Suppressor macrophage treated with lipopolysaccharide for 4 hours (primary cell): ENCODE results near the gene CDC45.
"Not testable (repeated sequence)": the region's sequence is repeated elsewhere in the genome, so short reads cannot be mapped to it uniquely, and the experiment has no call there.

Experiments used
- DNase-seq: peaks from one replicate; pipeline ENCODE4 v3.0.0-alpha.2; 2020

The CDC45 gene

GRCh38 chr22:19517171-19517500, 37.4 kb downstream of the CDC45 start:
- DNase-seq, result no peak

DNA sequence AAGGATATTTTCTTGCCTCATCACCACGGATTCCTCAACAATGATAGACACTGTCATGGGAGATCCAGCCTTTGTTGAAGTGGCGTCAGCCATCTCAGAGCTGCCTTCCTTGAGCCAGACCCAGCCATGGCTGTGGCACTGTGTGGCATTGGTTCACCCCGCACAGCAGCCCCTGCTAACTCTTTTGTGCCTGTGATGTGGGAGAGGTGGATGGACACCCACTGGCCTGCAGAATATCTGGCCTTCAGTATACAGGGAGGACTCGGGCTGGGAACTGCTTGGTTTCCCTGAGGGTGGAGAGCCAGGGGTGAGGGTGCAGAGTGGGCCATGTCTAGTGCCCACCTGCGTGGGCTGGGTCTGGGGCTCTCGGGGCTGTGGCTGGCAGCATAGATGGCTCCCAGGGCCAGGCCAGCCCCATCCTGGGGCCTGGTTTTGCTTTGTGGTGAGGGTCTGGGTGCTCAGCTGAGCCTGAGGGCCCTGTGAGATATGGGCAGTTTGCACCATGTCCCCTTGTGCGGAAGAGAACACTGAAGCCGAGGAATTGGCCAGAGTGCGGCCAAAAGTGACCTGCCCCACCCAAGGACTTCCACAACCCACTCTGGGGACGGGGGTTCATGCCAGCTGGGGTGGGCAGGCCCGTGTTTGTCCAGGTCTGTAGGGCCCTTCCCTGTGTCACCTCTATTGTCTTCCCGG, 38.3 kb downstream of the CDC45 start:
- DNase-seq, result no peak

DNA sequence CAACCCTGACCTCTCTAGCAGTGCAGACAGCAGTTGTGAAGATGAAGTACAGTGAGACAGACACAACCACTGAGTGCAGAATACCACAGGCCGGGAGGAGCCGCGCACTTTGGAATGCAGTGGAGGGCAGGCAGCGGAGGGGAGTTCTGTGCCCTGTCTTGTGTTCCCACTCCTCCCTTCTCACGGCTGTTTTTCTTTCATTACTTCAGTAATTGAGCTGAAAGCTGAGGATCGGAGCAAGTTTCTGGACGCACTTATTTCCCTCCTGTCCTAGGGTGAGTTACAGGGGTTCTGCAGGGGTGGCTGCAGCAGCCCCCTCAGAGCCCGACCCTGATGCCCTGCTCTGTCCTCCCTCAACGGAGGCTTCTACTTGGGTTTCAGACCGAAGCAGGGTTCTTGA, 38.9 kb downstream of the CDC45 start:
- DNase-seq, result no peak

- no peak for DNase-seq
Measured at GRCh38 chr22:19519041-19519926, 39.6 kb downstream of the CDC45 start.

- no peak for DNase-seq
Measured at GRCh38 chr22:19520007-19520406, 40.3 kb downstream of the CDC45 start.

GRCh38 chr22:19520566-19521305, 41.0 kb downstream of the CDC45 start:
- no peak for DNase-seq

DNA sequence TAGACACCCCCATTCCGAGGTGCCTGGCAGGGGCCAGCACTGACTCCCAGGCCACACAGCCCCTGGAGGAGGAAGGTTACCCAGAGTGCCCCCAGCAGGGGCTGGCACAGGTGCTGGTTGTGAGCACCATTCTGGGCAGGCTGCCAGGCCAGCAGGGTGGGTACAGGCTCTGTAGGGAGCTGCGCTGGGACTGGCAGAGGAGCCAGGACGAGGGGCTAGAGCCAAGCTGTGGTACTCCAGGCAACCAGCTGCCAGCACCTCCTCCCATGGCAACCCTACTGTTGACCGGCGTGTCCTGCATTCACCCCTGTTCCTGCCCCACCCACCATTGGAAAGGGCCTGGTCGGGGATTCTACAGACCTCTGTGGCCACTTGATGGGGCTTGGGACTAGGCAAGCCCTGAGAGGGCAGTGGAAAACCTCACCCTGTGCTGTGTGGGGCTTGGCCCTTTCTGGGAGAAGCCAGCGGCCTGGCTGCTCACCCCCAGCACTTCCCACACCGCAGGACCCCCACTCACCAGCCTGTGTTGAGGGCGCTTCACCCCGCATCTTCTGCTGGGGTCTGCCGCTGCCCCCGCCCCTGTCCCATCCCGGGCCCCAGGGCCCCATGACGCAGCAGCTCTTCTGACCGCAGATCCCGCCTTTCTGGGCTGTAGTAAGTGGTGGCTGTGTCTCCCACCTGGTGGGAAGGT, 42.6 kb downstream of the CDC45 start:
- DNase-seq, result no peak

DNA sequence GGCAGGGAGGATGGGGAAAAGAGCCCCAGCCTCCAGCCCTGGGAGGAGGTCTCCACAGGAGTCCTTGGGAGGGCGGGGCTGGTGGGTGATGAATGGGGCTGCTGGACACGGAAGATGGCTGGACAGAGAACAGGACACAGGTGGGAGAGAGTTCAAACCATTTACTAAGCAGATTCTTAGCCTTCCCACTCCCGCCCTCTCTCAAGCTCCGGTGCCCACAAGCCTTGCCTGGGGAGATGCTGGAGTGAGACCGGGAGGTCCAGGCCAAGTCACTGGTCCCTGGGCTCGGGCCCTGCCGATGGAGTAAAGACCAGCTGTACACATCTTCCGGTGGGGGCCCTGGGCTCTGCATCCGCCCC, 43.1 kb downstream of the CDC45 start:
- no peak for DNase-seq

DNA sequence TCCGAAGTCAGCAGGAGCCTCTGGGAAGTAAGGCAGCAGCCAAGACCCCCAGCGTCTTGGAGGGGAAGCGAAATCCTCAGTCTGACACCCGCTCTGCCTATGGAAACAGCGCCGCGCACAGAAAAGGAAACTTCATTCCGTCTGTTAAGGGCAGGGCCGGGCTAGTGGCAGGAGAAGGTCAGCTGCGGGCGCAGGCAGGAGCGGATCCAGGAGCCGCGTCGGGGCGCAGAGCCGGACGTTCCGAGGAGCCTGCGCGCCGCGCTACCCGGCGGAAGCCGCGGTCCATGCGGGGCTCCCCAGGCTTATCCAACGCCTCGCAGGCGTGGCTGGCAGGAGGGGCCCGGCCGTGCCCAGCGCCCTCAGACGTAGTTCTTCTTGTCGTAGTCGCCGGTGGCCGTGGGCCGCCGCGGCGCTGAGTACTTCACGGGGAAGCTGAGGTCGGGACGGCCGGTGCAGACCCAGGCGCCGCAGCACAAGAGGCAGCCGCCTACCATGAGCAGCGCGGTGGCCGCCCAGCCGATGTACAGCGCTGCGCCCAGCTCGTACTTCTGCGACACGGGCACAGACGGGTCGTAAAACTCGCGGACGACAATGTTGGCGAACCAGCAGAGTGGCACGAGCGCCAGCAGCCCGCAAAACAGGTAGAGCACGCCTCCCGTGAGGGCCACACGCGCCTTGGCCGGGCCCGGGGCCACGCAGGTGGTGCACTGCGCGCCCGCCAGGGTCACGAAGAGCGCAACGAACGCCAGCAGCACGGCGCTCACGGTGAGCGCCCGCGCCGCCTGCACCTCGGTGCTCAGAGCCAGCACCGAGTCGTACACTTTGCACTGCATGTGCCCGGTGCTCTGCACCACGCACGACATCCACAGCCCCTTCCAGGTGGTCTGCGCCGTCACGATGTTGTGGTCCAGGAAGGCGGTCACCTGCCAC, 43.8 kb downstream of the CDC45 start:
- DNase-seq, result peak; percentile 40

- no peak for DNase-seq
Measured at GRCh38 chr22:19524170-19525115, 44.7 kb downstream of the CDC45 start, which contains the start of gene CLDN5. CLDN5 (minus strand) TSS chr22:19524410; CDS start chr22:19524255, 155 bp downstream.

- no peak for DNase-seq
Measured at GRCh38 chr22:19525116-19525660, 45.5 kb downstream of the CDC45 start.

- DNase-seq, result no peak
Measured at GRCh38 chr22:19525666-19526065, 45.9 kb downstream of the CDC45 start.

GRCh38 chr22:19526076-19526701, 46.5 kb downstream of the CDC45 start:
- DNase-seq, result no peak

DNA sequence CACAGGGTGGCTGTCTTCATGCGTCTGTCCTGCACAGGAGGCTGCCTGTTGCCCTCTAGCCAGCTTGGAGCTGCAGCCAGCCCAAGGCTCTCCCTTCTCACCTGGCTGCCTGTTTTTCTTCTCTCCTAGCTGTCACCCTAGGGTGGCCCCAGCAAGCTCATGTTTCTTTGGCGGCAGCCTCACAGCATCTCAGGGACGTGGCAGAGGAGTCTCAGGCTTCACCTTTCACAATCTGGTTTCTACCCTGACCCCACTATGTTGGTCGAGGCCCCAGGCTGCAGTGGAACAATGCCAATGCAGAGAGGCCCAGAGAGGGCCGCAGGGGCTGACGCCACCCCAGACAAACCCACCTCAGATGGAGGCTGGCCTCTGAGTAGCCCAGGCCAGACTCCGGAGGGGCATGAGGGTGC, 47.0 kb downstream of the CDC45 start:
- no peak for DNase-seq

DNA sequence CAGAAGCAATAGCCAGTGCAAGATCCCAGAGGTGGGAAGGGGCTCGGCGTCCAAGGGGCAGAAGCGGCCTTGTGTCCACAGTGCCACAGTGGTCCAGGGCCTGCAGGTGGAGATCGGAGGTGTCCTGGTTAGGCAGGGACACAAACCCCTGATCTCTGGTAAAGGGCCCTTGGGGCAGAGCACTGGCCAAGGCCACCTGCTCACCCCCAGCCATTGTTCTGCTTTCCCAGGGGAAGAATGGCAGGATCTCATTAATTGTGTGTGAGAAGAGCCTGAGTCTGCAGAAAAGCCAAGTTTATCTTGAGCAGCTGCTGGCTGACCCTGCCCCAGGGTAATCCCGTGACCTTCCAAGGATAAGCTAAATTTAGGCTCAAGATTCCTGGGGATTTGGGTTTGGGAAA, 47.6 kb downstream of the CDC45 start:
- no peak for DNase-seq

GRCh38 chr22:19527861-19528417, 48.2 kb downstream of the CDC45 start:
- DNase-seq, result no peak

- no peak for DNase-seq
Measured at GRCh38 chr22:19529811-19530210, 50.1 kb downstream of the CDC45 start.

DNA sequence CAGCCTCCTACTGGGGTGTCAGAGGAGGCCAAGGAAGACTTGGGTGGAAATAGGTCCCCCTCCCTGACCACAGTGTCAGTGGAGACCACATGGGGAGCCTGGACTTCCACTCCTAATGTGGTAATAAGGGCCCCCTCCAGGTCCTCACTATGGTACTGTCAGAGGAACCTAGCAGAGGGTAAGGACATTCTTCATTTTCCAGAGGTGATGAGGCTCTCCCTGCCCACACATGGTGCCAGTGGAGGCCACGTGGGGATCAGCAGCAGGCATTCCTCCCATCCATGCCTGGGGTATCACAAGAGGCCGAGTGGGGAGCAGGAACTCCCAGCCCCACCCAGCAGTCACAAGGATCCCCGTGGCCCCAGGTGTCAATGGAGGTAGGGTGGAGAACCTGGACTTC, 51.0 kb downstream of the CDC45 start:
- DNase-seq, result no peak

GRCh38 chr22:19531327-19531726, 51.6 kb downstream of the CDC45 start:
- DNase-seq, result not testable (repeated sequence)
